GM04503 (cell line): Measurements from ENCODE around the gene ZNF444.

ENCODE experiments used
- DNase-seq: peaks from one replicate; pipeline ENCODE4 v3.0.0-alpha.2; 2012; ENCODE audit warnings: low read depth

Gene ZNF444

GRCh38 chr19:56121180-56122167 lies 19.6 kb upstream of the ZNF444 start, which contains the start of gene ZNF787:
Gene ZNF787 (minus strand): TSS chr19:56121295. CDS start chr19:56103217, 18,078 bp downstream.
- peak; percentile 75 for DNase-seq

- no peak for DNase-seq
Observed at GRCh38 chr19:56123266-56123891, 17.7 kb upstream of the ZNF444 start.

GRCh38 chr19:56124578-56124977 lies 16.5 kb upstream of the ZNF444 start:
- no peak for DNase-seq

GRCh38 chr19:56125806-56126590 lies 15.1 kb upstream of the ZNF444 start:
- DNase-seq, result no peak

GRCh38 chr19:56126983-56127780 lies 13.9 kb upstream of the ZNF444 start:
- DNase-seq, result no peak

GRCh38 chr19:56130006-56130405 lies 11.1 kb upstream of the ZNF444 start:
- no peak for DNase-seq

- DNase-seq, result no peak
Observed at GRCh38 chr19:56131651-56132050, 9.4 kb upstream of the ZNF444 start.

- no peak for DNase-seq
Observed at GRCh38 chr19:56132316-56132822, 8.7 kb upstream of the ZNF444 start.

GRCh38 chr19:56133858-56134653 lies 7.0 kb upstream of the ZNF444 start:
- no peak for DNase-seq

- DNase-seq, result no peak
Observed at GRCh38 chr19:56134654-56134921, 6.5 kb upstream of the ZNF444 start.

- DNase-seq, result no peak
Observed at GRCh38 chr19:56136362-56136761, 4.7 kb upstream of the ZNF444 start.

GRCh38 chr19:56137405-56137804 lies 3.7 kb upstream of the ZNF444 start:
- DNase-seq, result no peak

GRCh38 chr19:56138069-56138468 lies 3.0 kb upstream of the ZNF444 start:
- no peak for DNase-seq

- no peak for DNase-seq
Observed at GRCh38 chr19:56139847-56140582, 1.1 kb upstream of the ZNF444 start.

GRCh38 chr19:56141417-56141993 lies 418 bp downstream of the ZNF444 start:
- no peak for DNase-seq

GRCh38 chr19:56142087-56142787 lies 1.1 kb downstream of the ZNF444 start:
- no peak for DNase-seq

GRCh38 chr19:56142897-56143434 lies 1.9 kb downstream of the ZNF444 start:
- no peak for DNase-seq

GRCh38 chr19:56144376-56144775 lies 3.3 kb downstream of the ZNF444 start:
- no peak for DNase-seq

GRCh38 chr19:56144831-56145230 lies 3.7 kb downstream of the ZNF444 start:
- DNase-seq, result no peak
